T-helper 1 cell treated with Interleukin-12 subunit alpha and Interleukin-12 subunit beta and Interleukin-4 antibody, amounts not matched to agents 30 ng/mL and 1 ng/mL, for 36 hours (primary cell): ENCODE results near the gene ADCYAP1R1. TPM values are rescaled to one million over a fixed set of nuclear protein-coding genes. Genes with fewer than 3 reads are reported as not detected.

Experiments
- intact Hi-C: fragments of 100-400 bp; cut with micrococcal nuclease; formaldehyde crosslinking; loops from one replicate; pipeline ENCODE4 v1.15.1; 2024
- total RNA-seq: library from RNA; stranded (reverse); gene quantifications from 2 replicates; pipeline ENCODE4 v1.2.3, GENCODE V29; 2022

ADCYAP1R1 gene
- total RNA-seq, 1 donor from 2014 or later = not detected

GRCh38 chr7:31083210-31083786 is 31.2 kb downstream of the ADCYAP1R1 start:
- intact Hi-C loops = no loop called here

DNA sequence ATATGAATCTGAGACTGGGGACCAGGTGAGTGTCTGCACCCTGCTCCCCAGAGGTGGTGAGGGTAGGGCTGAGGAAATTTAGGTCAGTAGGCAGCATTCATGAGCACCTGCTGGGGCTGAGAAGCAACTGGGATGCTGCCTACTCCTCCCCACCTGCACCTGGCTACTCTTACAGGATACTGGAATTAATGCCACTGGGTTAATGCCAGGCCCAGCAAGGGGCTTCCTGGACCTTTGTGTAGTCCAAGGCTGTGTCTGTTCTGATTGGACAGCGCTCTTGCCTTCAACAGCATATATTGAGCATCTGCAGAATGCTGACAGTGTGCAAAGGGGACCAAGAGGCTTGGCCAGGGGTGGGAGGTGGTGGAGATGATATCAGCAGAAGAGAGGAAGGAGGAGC is 32.1 kb downstream of the ADCYAP1R1 start:
- intact Hi-C loops = no loop called here

DNA sequence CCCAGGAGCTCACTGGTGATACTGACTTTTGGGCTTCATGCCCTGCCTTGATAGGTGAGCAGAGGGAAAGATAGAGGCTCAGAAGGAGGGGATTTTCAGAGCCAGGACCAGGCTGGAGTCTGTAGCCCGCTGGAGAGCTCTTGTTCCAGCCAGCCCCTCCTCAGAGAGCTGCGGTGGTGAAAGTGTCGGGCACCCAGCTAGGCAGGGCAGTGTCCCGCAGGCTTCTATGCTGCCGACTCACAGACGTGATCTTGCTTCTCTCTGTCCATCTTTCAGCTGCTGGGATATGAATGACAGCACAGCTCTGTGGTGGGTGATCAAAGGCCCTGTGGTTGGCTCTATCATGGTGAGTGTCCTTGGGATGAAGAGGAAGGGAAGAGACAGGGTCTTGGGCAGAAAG is 35.2 kb downstream of the ADCYAP1R1 start:
- intact Hi-C loops = no loop called here

GRCh38 chr7:31091924-31092434 is 39.9 kb downstream of the ADCYAP1R1 start:
- intact Hi-C loops = no loop called here

DNA sequence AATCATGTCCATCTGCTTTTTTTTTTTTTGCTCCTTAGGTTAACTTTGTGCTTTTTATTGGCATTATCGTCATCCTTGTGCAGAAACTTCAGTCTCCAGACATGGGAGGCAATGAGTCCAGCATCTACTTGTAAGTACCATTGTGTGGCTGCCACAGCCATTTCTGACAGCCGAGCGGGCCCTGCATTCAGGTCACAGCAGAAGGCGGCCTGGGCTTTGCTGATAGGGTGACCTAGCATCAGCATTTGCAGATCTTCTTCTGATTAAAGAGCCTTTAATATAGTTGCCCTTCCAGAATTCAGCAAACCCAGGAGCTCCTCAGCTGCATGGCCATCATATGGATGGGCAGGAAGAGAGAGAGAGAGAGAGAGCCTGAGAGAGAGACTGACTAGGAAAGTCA is 40.5 kb downstream of the ADCYAP1R1 start:
- intact Hi-C loops = no loop called here

DNA sequence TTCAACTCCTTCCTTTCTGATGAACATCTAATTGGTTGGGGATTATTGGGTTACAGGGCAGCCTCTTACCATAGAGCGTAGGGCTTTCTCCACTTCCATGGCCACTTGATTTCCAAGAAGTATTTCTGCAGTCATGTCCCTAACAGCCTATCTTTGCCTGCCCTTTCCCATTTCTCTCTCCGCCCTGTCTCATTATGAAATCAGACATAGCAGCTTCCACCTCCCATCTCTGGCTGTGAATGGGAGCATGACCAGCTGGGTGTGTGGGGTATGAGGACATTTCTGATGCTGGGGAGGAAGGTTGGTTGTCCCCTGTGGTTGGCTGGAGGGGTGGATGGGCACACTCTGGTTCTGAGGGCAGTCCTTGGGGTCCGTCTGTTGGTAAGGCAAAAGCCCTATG is 41.2 kb downstream of the ADCYAP1R1 start:
- intact Hi-C loops = no loop called here

- intact Hi-C loops = no loop called here
Observed at GRCh38 chr7:31094271-31094670, 42.2 kb downstream of the ADCYAP1R1 start.

- intact Hi-C loops = no loop called here
Observed at GRCh38 chr7:31095286-31096197, 43.4 kb downstream of the ADCYAP1R1 start.

DNA sequence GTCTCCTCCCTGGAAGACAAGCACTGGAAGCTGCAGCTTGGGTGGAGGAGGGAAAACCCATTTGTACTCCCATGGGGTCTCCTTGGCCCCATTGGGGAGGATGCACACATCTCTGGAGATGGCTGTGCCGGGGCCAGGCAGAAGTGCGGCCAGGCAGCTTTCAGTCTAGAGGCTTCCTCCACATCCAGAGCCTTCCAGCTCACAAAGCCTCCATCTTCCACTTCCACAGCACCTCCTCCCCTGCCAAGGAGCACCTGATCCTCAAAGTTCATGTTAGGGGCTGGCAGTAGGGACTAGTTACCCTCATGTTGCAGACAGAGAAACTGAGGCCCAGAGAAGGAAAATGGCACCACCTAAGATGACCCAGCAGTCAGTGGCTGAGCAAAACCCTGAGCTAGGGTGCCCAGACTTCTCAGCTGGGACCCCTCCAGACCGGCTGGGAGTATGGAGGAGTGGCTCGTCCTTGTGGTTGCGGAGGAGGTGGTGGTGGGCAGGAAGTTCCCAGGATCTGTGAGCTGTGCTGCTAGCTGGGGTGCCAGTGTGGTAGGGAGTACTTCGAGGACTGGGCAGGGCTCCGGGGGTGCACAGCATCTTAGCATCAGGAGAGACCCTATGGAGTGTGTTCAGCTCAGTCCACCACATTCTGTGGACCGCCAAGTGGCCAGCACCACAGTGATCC is 44.2 kb downstream of the ADCYAP1R1 start:
- intact Hi-C loops = no loop called here

DNA sequence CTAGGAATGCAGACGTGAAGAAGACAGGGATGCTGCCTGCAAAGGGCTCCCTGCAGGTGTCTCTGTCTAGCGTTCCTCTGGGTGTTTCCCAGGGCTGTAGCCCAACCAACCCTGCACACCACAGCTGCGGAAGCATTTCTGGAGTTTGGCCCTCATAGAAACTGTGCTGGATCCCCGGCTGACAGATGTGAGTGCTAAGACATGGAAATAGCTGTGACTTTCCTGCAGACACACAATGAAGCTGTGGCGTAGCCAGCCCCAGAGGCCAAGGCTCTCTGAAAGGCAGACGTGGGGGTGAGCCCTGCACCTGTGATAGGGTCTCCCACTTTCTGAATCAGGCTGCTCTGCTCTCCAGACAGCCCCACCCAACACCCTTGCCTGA is 44.8 kb downstream of the ADCYAP1R1 start:
- intact Hi-C loops = no loop called here

DNA sequence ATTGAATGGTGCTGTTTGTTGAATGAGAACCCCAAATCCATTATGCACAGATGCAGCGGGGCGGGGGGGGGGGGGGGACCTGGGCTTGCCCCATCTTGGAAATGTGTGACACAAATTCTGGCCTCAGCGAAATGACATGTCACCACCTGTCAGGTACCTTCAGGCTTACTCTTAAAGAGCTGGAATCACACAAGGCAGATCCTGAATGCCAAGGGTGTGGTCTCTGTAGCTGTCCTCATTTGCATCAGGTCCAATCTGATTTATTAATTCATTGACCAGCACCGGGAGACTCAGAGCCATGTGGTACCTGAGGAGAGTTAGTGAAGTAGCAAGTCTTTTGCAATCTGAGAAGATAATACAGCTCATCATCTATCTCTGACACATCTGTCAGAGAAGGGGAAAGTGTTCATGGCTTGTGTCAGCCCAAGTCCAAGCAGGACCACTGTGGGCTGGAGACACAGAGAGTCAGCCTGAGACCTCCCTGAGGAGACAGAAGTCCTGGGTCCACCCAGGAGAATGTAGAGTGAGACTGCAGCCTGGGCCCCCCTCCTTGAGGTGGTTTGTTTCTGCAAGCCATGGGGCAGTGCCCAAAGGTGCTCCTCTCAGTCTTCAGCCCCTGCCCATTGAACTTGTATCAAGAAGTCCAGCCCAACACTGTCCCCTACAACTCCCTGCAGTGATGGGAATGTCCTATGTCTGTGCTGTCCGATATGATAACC is 46.7 kb downstream of the ADCYAP1R1 start:
- intact Hi-C loops = no loop called here

DNA sequence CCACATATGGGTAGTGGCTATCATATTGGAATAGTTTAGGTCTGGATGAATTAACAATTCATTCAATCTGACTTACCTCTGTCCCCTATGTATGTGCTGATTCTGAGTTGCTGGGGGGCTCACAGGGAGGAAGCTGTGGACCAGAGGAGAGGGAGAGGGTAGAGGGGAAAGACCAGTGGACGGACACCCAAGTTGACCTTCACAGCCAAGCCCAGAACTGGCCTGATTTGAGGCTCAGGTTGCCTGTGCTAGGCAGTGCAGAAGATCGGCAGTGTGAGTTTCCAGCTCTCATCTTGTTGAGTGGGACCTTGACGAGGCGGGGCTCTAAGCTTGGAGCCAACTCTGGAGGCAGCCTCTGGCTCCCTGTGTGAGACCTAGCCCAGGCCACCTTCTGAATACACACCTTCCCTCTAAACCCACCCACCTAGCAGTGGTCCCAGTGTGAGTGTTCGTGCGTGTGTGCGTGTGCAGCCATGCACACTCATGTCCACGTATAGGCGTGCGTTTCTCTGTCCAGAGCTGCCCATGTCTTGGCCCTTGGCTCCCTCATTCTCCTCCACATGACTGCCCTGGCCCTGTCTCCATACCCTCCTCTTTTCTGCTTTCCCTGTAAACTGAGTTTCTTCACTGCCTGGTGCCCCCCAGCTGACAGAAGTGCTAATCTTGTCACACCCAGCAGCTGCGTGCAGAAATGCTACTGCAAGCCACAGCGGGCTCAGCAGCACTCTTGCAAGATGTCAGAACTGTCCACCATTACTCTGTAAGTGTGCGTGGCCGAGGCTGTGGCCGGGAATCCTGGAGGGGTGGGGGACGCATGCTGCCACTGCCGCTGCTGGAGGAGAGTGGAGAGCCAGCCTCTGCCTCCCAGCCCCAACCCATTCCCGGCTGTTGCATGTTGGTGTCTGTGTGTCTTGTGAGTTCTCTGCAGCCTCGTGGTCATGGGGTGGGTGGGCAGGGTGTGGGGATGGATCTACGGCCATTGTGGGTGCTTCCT is 47.6 kb downstream of the ADCYAP1R1 start:
- intact Hi-C loops = no loop called here

GRCh38 chr7:31100445-31100844 is 48.3 kb downstream of the ADCYAP1R1 start:
- intact Hi-C loops = no loop called here

DNA sequence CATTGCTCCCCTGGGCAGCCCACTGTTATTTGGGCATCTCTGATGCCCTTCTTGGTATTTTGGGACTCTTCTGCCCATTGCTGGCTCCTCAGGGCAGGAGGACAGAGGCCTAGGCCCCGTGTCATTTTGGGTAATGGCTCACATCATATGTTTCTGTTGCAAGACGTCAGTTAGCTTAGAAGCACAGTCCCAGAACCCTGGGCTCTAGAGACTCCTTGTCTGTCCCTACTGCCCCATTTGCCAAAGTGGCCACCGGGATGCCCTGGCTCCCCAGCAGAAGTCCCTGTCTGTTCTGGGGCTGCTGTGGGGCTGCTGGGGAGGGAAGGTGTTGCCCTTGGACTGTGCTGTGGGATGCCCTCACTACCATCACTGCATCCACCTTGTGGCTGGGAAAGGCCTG is 48.8 kb downstream of the ADCYAP1R1 start:
- intact Hi-C loops = no loop called here

- intact Hi-C loops = no loop called here
Observed at GRCh38 chr7:31101544-31101943, 49.4 kb downstream of the ADCYAP1R1 start.

DNA sequence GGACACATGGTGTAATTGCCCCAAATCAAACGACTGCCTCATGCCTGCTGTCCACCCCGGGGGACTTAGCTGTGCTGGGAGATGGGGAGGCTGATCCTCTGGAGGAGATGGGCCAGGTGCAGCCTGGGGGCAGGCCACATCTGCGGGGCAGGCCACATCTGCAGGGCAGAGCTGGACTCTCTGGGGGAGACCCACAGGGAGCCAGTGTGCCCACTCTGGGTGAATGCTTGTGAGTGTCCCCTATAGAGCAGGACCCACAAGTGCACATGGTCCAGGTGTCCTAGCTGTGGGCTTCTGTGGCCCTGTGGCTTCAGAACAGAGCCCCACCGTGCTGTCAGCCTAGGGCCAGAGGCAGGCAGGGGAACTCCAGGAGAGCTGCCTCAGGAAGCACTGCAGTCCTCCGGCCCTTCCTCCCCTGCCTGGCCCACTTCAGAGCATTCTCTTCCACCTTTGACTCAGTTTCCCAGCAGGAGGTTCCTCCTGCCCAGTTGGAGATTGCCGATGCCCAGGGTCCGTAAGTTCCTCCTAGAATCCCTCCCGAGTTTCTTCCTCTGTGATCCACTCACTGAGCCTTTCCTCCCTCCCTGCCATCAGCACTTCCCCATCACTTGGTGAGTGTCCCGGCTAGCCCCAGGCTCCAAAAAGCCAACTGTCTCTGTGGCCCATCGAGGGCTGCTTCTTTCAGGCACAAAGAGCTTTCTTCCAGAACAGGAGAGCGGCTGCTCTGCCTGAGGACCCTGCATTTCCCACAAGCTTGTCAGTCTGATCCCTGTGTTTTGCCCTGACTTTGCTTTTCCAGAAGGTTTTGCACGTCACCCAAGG is 50.3 kb downstream of the ADCYAP1R1 start:
- intact Hi-C loops = no loop called here

DNA sequence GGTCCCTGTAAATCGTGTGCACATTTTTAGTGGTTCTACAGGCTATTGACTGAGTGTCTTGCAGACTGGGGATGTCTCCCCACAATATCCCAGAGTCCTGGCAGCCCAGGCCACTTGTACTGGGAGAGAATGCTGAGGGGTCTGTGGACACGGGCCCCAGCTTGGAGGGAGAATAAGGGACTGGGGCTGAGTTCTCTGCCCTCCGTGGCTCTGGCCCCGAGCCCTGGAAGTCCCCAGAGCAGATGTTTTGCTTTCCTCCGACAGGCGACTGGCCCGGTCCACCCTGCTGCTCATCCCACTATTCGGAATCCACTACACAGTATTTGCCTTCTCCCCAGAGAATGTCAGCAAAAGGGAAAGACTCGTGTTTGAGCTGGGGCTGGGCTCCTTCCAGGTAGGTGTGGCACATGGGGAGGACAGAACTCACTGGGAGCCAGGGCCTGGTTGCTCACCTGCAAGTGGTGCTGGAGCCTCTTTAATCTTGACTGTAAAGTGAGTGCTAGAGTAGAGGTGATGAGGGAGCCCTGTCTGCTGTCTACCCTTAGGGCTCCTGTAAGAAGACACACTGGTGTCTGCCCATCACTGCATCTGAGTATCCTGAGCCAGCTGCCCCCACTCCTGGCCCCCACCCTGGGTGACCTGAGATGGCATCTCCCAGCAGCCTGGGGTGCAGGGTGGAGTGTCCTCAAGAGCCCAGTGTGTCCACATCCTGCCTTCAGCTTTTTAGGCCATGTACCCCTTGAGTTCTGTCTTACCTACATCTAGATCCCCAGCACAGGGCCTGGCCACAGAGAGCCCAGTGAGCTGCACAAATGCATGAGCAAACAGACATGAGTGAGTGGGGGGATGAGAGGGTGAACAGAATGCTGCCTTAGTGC is 51.1 kb downstream of the ADCYAP1R1 start:
- intact Hi-C loops = no loop called here
